Suprapubic skin (tissue), 4 donors: Measurements from ENCODE around the gene LRRC32. TPM values are rescaled to one million over a fixed set of nuclear protein-coding genes. Genes with fewer than 3 reads are reported as not detected.

Experiments used
- DNase-seq, 2 donors: peaks; one replicate each; pipeline ENCODE4 v3.0.0-alpha.2; 2019; ENCODE audit warnings: low spot score in 2 of 2
- H3K27ac ChIP-seq: fragments of 200-600 bp; sonication (generic); one replicate; pipeline ENCODE4 v1.5.1; 2019
- H3K27me3 ChIP-seq: fragments of 200-600 bp; sonication (generic); one replicate; pipeline ENCODE4 v1.5.1; 2019
- H3K36me3 ChIP-seq: fragments of 200-600 bp; sonication (generic); one replicate; pipeline ENCODE4 v1.5.1; 2019
- H3K4me1 ChIP-seq: fragments of 200-600 bp; sonication (generic); one replicate; pipeline ENCODE4 v1.5.1; 2019
- H3K4me3 ChIP-seq: fragments of 200-600 bp; sonication (generic); one replicate; pipeline ENCODE4 v1.5.1; 2019; ENCODE audit warnings: mild to moderate bottlenecking
- H3K9me3 ChIP-seq: fragments of 200-600 bp; sonication (generic); one replicate; pipeline ENCODE4 v1.5.1; 2019
- EP300 ChIP-seq: sonication (generic); formaldehyde crosslinking; IDR thresholded peaks from one replicate; pipeline ENCODE4 v1.6.1; 2017; ENCODE audit warnings: antibody characterized with exemption
- POLR2A ChIP-seq, 2 donors: fragments of 450-650 bp; IDR thresholded peaks; one replicate each; pipeline ENCODE4 v1.6.1; 2017; ENCODE audit warnings: antibody characterized with exemption in 2 of 2, mild to moderate bottlenecking in 2 of 2, moderate library complexity in 2 of 2
- POLR2AphosphoS5 ChIP-seq, 3 donors: sonication (generic); formaldehyde crosslinking; IDR thresholded peaks; one replicate each; pipeline ENCODE4 v1.6.1; 2017; ENCODE audit warnings: antibody characterized with exemption in 3 of 3
- WGBS: methylation state at CpG from one replicate; pipeline ENCODE4 v1.1.5; 2018; 5-methylcytosine and 5-hydroxymethylcytosine counted together
- total RNA-seq, 4 donors: library from RNA; depleted of rRNA; stranded (reverse); fragments of >200 nt; gene quantifications; one replicate each; pipeline ENCODE4 v1.1.0, GENCODE V29; 2016
- TF ChIP-seq, protein P1 (sequence below), 2 donors: fragments of 200-600 bp in 1 of 2; fragments of 450-650 bp in 1 of 2; sonication (generic) in 1 of 2; IDR thresholded peaks; one replicate each; pipeline ENCODE4 v1.5.1; 2016 to 2019; ENCODE audit warnings: antibody characterized with exemption in 2 of 2, mild to moderate bottlenecking in 1 of 2, moderate library complexity in 1 of 2

LRRC32 gene
- total RNA-seq, 4 donors from 2014 or later = 10.4 to 23.2 (median 17.5) TPM

DNA sequence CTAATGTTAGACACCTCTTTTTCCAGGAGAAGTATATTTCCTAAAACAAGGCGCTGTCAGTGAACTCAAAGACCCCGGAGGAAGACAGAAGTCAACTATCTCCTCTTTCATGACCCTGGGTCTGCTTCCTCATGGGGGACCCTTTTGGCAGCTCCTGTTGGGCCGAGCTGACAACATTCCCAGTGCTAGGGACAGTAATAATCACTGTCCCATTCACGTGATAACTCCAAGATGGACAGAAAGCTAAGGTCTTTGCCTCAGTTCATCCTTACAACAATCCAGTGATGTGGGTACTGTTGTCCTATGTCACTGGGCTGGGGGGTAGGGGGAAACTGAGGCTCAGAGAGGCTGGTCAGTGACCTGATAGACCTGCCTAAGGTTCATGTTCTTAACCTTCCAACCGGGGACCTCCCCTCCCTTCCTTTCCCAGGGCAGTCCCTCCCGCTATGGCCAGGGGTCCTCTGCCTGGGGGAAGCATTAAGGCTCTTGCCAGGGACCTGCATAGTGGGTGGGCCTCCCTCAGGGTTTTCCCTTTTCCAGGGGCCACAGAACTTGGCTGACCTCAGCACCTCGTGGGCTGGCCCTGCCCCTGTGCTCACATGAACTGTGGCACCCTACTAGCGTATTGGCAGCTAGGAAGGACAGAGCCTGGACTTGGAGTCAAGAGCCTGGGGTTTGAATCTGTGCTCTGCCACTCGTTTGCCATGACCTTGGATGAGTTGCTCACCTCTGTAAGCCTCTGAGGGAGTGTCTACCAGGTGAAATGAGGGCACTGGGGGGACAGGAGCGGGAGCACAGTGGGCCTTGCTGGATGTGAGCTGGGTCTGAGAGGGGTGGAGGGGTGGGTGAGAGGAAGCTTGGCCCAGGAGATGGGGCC is 53.6 kb downstream of the LRRC32 start:
- H3K9me3 ChIP-seq = no peaks in the 10 kb centered on the region
- peak; percentile 41 to 49 for DNase-seq
- peak overlapping the region; percentile 59 for H3K27ac ChIP-seq
- peaks cover 40% of the 10 kb centered on the region for H3K4me1 ChIP-seq
- TF ChIP-seq POLR2A (IDR thresholded peaks at IDR 0.05) (no peak), POLR2AphosphoS5 (IDR thresholded peaks at IDR 0.05) (no peak), EP300 (no peak)
- TF ChIP-seq, protein P1, sequence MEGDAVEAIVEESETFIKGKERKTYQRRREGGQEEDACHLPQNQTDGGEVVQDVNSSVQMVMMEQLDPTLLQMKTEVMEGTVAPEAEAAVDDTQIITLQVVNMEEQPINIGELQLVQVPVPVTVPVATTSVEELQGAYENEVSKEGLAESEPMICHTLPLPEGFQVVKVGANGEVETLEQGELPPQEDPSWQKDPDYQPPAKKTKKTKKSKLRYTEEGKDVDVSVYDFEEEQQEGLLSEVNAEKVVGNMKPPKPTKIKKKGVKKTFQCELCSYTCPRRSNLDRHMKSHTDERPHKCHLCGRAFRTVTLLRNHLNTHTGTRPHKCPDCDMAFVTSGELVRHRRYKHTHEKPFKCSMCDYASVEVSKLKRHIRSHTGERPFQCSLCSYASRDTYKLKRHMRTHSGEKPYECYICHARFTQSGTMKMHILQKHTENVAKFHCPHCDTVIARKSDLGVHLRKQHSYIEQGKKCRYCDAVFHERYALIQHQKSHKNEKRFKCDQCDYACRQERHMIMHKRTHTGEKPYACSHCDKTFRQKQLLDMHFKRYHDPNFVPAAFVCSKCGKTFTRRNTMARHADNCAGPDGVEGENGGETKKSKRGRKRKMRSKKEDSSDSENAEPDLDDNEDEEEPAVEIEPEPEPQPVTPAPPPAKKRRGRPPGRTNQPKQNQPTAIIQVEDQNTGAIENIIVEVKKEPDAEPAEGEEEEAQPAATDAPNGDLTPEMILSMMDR (IDR thresholded peaks at IDR 0.05) = no peak
- H3K36me3 ChIP-seq = no peaks in the 10 kb centered on the region
- H3K4me3 ChIP-seq = no peak overlapping the region
- no peaks in the 10 kb centered on the region for H3K27me3 ChIP-seq
- 81% methylated on average over 10 of the region's 10 CpGs for WGBS

DNA sequence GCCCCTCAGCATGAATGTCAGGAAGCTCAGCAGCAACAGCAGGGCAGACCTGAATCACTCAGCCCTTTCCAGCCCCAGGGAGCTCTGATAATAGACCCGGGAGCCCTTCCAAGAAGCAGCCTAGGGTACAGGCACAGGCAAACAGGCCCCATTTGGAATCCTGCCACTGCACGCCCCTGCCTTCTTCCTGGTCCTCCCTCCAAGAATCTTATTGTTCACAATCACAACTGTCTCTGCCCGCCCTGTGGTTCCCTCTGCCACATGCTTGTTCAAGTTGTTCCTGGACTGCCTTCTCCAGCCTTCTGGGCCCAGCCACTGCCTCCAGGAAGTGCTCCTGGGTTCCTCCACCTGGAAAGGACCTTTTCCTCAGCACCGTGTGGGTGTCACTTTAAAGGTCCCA is 54.6 kb downstream of the LRRC32 start:
- Histone ChIP-seq H3K27ac (peak overlapping the region; percentile 59), H3K4me1 (peaks cover 41% of the 10 kb centered on the region)
- WGBS = 25% methylated on average over 3 of the region's 4 CpGs

DNA sequence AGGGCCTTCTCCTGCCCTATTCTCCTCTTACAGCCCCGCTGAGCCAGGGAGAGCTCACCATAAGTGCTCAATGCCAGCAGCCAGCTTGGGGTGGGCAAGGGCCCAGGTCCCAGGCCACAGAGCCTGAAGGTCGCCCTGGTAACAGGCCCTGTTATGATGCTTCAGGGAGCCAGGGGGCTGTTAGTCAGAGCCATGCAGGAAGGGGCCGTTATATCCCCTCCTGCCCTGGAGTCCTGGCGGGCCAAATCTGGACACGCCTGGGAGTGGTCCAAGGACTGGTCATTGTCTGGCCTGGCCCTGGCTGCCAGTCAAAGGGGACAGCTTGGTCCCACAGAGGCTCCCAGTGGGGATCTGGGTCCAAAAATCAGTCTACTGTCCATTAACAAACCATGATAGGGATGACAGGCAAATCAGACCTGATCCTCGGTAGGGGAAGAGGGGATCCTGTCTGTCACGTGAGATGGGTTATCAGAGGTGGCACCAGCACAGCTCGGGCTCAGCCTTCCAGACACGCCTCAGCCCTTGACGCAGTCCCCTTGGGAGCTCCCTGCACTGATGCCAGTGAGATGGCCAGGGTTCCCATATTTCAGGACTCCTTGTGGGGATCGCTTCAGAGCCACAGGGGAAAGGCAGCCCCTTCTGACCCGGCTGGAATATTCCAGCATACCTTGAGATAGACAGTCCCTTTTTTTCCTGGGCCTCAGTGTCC is 55.9 kb downstream of the LRRC32 start:
- DNase-seq = peak; percentile 79 to 87
- WGBS = 52% methylated on average over 7 of the region's 12 CpGs
- peak overlapping the region; percentile 59 for H3K27ac ChIP-seq

More for the DNA sequence above, 54.6 kb downstream of the LRRC32 start:
- TF ChIP-seq, protein P1 (IDR thresholded peaks at IDR 0.05) = no peak
- TF ChIP-seq POLR2A (IDR thresholded peaks at IDR 0.05) = no peak
- TF ChIP-seq POLR2AphosphoS5 (IDR thresholded peaks at IDR 0.05) = no peak
- no peak for TF ChIP-seq EP300
- Histone ChIP-seq H3K27me3 (no peaks in the 10 kb centered on the region), H3K4me3 (no peak overlapping the region), H3K9me3 (no peaks in the 10 kb centered on the region), H3K36me3 (no peaks in the 10 kb centered on the region)
- peak; percentile 78 to 88 for DNase-seq

DNA sequence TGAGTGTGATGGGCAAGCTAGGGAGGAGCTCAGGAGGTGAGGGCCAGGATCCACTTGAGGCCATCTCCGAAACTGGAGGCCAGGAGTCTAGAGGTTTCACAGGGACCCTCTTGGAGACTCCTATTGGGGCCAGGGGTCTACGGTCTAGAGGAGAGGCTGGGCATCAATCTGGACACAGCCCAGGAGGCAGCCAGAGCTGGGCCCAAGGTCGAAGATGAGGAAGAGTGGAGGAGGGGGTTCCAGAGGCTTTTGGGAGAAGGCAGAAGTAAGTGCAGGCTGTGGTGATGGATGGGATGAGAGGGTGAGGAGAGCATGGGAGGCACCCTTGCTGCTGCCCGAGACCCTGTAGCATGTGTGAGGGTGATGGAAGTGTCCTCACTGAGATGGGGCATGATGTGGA is 56.6 kb downstream of the LRRC32 start:
- peak; percentile 48 to 49 for DNase-seq
- Histone ChIP-seq H3K27me3 (no peaks in the 10 kb centered on the region), H3K36me3 (no peaks in the 10 kb centered on the region), H3K4me1 (peaks cover 51% of the 10 kb centered on the region), H3K27ac (peak overlapping the region; percentile 59), H3K4me3 (no peak overlapping the region), H3K9me3 (no peaks in the 10 kb centered on the region)
- TF ChIP-seq POLR2A (IDR thresholded peaks at IDR 0.05) (no peak), EP300 (no peak), POLR2AphosphoS5 (IDR thresholded peaks at IDR 0.05) (no peak)
- TF ChIP-seq, protein P1 (IDR thresholded peaks at IDR 0.05) = no peak
- WGBS = 79% methylated on average over 4 of the region's 4 CpGs

More for the DNA sequence above, 55.9 kb downstream of the LRRC32 start:
- peaks cover 51% of the 10 kb centered on the region for H3K4me1 ChIP-seq
- no peaks in the 10 kb centered on the region for H3K9me3 ChIP-seq
- no peaks in the 10 kb centered on the region for H3K27me3 ChIP-seq
- TF ChIP-seq EP300 = no peak
- no peak for TF ChIP-seq POLR2A (IDR thresholded peaks at IDR 0.05)
- peak in 1 of 3 donors; percentile 18 for TF ChIP-seq POLR2AphosphoS5 (IDR thresholded peaks at IDR 0.05)
- TF ChIP-seq, protein P1 (IDR thresholded peaks at IDR 0.05) = no peak
- no peak overlapping the region for H3K4me3 ChIP-seq
- H3K36me3 ChIP-seq = no peaks in the 10 kb centered on the region

DNA sequence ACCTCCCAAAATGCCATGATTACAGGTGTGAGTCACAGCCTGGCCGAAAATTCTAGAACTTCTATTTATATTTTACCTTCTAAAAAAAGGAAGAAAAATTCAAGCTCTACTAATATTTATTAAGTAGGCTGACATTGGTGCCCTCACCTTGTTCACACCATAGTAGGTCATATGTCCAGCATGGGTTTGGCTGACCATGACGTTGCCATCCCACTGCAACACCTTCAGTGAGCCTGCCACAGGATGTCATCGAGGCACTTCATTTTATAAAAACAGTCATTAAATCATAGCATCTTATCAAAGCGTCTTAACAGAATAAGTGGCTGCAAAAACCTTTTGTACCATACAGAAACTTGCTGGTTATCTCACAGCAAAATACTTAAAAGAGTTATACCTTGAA is 58.3 kb downstream of the LRRC32 start:
- TF ChIP-seq POLR2AphosphoS5 (IDR thresholded peaks at IDR 0.05) = no peak
- no peak for TF ChIP-seq POLR2A (IDR thresholded peaks at IDR 0.05)
- no peak for TF ChIP-seq EP300
- TF ChIP-seq, protein P1 (IDR thresholded peaks at IDR 0.05) = no peak
- no peaks in the 10 kb centered on the region for H3K27me3 ChIP-seq
- no peak overlapping the region for H3K27ac ChIP-seq
- H3K4me3 ChIP-seq = no peak overlapping the region
- H3K36me3 ChIP-seq = no peaks in the 10 kb centered on the region
- no peaks in the 10 kb centered on the region for H3K9me3 ChIP-seq
- peaks cover 43% of the 10 kb centered on the region for H3K4me1 ChIP-seq
- peak in 1 of 2 donors; percentile 50 for DNase-seq
- WGBS = 83% methylated on average over 4 of the region's 4 CpGs
